GM23338 (cell line): Measurements from ENCODE around the gene FAM76B. TPM values are rescaled to one million over a fixed set of nuclear protein-coding genes. Genes with fewer than 3 reads are reported as not detected.

ENCODE experiments used
- ATAC-seq: fragments of 200-7000 bp; cut with Tn5 transposase; 3 replicates; pipeline ENCODE4 v1.9.1; 2020
- DNase-seq: peaks from one replicate; pipeline ENCODE4 v3.0.0-alpha.2; 2015; ENCODE audit warnings: low spot score
- H2AFZ ChIP-seq: fragments of 200-600 bp; sonication (generic); 2 replicates; pipeline ENCODE4 v1.8.0; 2016; ENCODE audit warnings: antibody characterized with exemption, mild to moderate bottlenecking, moderate library complexity
- H3F3A ChIP-seq: fragments of 200-600 bp; sonication (generic); replicated peaks from 2 replicates; pipeline ENCODE4 v1.8.0; 2017; ENCODE audit warnings: antibody characterized with exemption, mixed run types, low read depth
- H3K27ac ChIP-seq: fragments of 200-600 bp; sonication (generic); 2 replicates; pipeline ENCODE4 v1.6.1; 2016; ENCODE audit warnings: low read depth
- H3K27me3 ChIP-seq: fragments of 200-600 bp; sonication (generic); 2 replicates; pipeline ENCODE4 v1.8.0; 2016; ENCODE audit warnings: mild to moderate bottlenecking, mixed run types, moderate library complexity; ENCODE audit not compliant: insufficient read depth
- H3K36me3 ChIP-seq: fragments of 200-600 bp; sonication (generic); 2 replicates; pipeline ENCODE4 v1.8.0; 2016; ENCODE audit warnings: mild to moderate bottlenecking; ENCODE audit not compliant: insufficient read depth
- H3K4me1 ChIP-seq: fragments of 200-600 bp; sonication (generic); 2 replicates; pipeline ENCODE4 v1.8.0; 2016; ENCODE audit warnings: mild to moderate bottlenecking, moderate library complexity; ENCODE audit not compliant: insufficient read depth
- H3K4me2 ChIP-seq: fragments of 200-600 bp; sonication (generic); 2 replicates; pipeline ENCODE4 v1.7.1; 2017; ENCODE audit warnings: mixed run types
- H3K4me3 ChIP-seq: fragments of 200-600 bp; sonication (generic); 2 replicates; pipeline ENCODE4 v1.6.1; 2016; ENCODE audit warnings: mixed run types
- H3K79me2 ChIP-seq: fragments of 200-600 bp; sonication (generic); replicated peaks from 2 replicates; pipeline ENCODE4 v1.8.0; 2017; ENCODE audit warnings: mild to moderate bottlenecking; ENCODE audit not compliant: insufficient read depth
- H3K9me2 ChIP-seq: fragments of 200-600 bp; sonication (generic); 2 replicates; pipeline ENCODE4 v1.8.0; 2017; ENCODE audit not compliant: insufficient read depth
- H4K20me1 ChIP-seq: fragments of 200-600 bp; sonication (generic); replicated peaks from 2 replicates; pipeline ENCODE4 v1.8.0; 2017; ENCODE audit warnings: mild to moderate bottlenecking; ENCODE audit not compliant: insufficient read depth
- H3K27ac Mint-ChIP-seq: 2 replicates; pipeline ENCODE4 v1.8.0; 2020; ENCODE audit warnings: inconsistent platforms, mild to moderate bottlenecking, moderate library complexity, mixed read lengths
- H3K27me3 Mint-ChIP-seq: 3 replicates; pipeline ENCODE4 v1.8.0; 2022; ENCODE audit warnings: low read depth, mild to moderate bottlenecking, moderate library complexity, mixed read lengths, inconsistent platforms; ENCODE audit not compliant: insufficient read depth, poor library complexity
- H3K36me3 Mint-ChIP-seq: 3 replicates; pipeline ENCODE4 v1.8.0; 2021; ENCODE audit warnings: low read depth, mild to moderate bottlenecking, inconsistent platforms, moderate library complexity, mixed read lengths
- H3K4me1 Mint-ChIP-seq: 3 replicates; pipeline ENCODE4 v1.8.0; 2020; ENCODE audit warnings: mild to moderate bottlenecking, inconsistent platforms, mixed read lengths
- H3K4me3 Mint-ChIP-seq: 3 replicates; pipeline ENCODE4 v1.8.0; 2021; ENCODE audit warnings: moderate library complexity, mild to moderate bottlenecking, inconsistent platforms, mixed read lengths
- H3K9me3 Mint-ChIP-seq: 3 replicates; pipeline ENCODE4 v1.8.0; 2020; ENCODE audit warnings: moderate library complexity, mild to moderate bottlenecking, inconsistent platforms, mixed read lengths
- CREB1 ChIP-seq: fragments of 250-450 bp; sonication (Bioruptor Pico); IDR thresholded peaks from 2 replicates; pipeline ENCODE4 v1.5.0; 2020; ENCODE audit warnings: low read depth, mild to moderate bottlenecking, moderate library complexity
- EZH2phosphoT487 ChIP-seq: fragments of 200-600 bp; sonication (generic); IDR thresholded peaks from one replicate; pipeline ENCODE4 v1.8.1; 2018; ENCODE audit warnings: antibody characterized with exemption; ENCODE audit not compliant: unreplicated experiment
- REST ChIP-seq: IDR thresholded peaks from one replicate; pipeline ENCODE4 v1.6.1; 2018; ENCODE audit warnings: antibody characterized with exemption; ENCODE audit not compliant: unreplicated experiment
- STAT1 ChIP-seq: IDR thresholded peaks from one replicate; pipeline ENCODE4 v1.6.1; 2016; ENCODE audit warnings: antibody characterized with exemption; ENCODE audit not compliant: unreplicated experiment
- ZNF114 ChIP-seq: fragments of 250-450 bp; sonication (Bioruptor Pico); IDR thresholded peaks from 2 replicates; pipeline ENCODE4 v1.5.0; 2020; ENCODE audit warnings: mild to moderate bottlenecking, moderate library complexity
- polyA plus RNA-seq: library from polyadenylated mRNA; unstranded; fragments of >200 nt; fragmentation: Nextera tagmentation; extraction: Ambion mirVana; gene quantifications from 2 replicates; pipeline ENCODE4 v1.2.1, GENCODE V29; 2016
- total RNA-seq: library from RNA; depleted of rRNA; stranded (reverse); fragments of >200 nt; shearing (Covaris generic); gene quantifications from 2 replicates; pipeline ENCODE4 v1.2.3, GENCODE V29; 2014
- TF ChIP-seq, protein P1 (sequence below): fragments of 250-450 bp; sonication (Bioruptor Pico); IDR thresholded peaks from 2 replicates; pipeline ENCODE4 v1.5.0; 2020; ENCODE audit warnings: mild to moderate bottlenecking, moderate library complexity

Gene FAM76B
- total and polyA plus RNA-seq, 2 experiments from 2014 or later = 21.1 to 37.9 TPM

DNA sequence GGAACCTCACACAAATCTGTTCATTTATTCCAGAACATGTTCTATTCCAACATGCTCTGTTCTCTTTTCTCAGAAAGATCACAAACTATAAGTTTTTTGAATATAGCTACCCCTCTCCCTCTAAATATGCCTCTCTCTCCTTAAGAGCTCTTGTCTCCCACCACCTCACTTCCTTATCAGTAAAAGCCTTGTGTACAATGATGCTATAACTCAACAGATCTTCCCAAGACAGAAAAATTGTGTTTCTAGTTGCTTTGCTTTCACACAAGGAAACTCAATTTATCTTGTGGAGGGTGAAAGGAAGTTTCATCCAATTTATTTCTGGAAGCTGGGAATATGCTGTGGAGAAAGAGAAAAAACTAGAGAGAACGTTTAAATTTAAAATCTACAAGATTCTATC, 64.4 kb downstream of the FAM76B start:
- ATAC-seq (no peak), DNase-seq (no peak)
- Histone ChIP-seq H4K20me1 (no peaks in the 10 kb centered on the region), H3K79me2 (no peaks in the 10 kb centered on the region), H3K27me3 (no peaks in the 10 kb centered on the region), H3F3A (no peaks in the 10 kb centered on the region), H3K27ac (no peak overlapping the region), H3K4me3 (no peak overlapping the region), H3K9me2 (no peaks in the 10 kb centered on the region), H3K4me1 (no peaks in the 10 kb centered on the region), H3K36me3 (no peaks in the 10 kb centered on the region), H3K4me2 (no peak overlapping the region), H2AFZ (no peak overlapping the region)
- H3K4me3 Mint-ChIP-seq = no peak overlapping the region
- no peaks in the 10 kb centered on the region for H3K4me1 Mint-ChIP-seq
- no peaks in the 10 kb centered on the region; the same call in 2 of the 3 replicates for H3K9me3 Mint-ChIP-seq
- no peaks in the 10 kb centered on the region for H3K27me3 Mint-ChIP-seq
- TF ChIP-seq CREB1 = no peak
- TF ChIP-seq ZNF114 (CRISPR knock-in tag) = no peak
- TF ChIP-seq, protein P1, sequence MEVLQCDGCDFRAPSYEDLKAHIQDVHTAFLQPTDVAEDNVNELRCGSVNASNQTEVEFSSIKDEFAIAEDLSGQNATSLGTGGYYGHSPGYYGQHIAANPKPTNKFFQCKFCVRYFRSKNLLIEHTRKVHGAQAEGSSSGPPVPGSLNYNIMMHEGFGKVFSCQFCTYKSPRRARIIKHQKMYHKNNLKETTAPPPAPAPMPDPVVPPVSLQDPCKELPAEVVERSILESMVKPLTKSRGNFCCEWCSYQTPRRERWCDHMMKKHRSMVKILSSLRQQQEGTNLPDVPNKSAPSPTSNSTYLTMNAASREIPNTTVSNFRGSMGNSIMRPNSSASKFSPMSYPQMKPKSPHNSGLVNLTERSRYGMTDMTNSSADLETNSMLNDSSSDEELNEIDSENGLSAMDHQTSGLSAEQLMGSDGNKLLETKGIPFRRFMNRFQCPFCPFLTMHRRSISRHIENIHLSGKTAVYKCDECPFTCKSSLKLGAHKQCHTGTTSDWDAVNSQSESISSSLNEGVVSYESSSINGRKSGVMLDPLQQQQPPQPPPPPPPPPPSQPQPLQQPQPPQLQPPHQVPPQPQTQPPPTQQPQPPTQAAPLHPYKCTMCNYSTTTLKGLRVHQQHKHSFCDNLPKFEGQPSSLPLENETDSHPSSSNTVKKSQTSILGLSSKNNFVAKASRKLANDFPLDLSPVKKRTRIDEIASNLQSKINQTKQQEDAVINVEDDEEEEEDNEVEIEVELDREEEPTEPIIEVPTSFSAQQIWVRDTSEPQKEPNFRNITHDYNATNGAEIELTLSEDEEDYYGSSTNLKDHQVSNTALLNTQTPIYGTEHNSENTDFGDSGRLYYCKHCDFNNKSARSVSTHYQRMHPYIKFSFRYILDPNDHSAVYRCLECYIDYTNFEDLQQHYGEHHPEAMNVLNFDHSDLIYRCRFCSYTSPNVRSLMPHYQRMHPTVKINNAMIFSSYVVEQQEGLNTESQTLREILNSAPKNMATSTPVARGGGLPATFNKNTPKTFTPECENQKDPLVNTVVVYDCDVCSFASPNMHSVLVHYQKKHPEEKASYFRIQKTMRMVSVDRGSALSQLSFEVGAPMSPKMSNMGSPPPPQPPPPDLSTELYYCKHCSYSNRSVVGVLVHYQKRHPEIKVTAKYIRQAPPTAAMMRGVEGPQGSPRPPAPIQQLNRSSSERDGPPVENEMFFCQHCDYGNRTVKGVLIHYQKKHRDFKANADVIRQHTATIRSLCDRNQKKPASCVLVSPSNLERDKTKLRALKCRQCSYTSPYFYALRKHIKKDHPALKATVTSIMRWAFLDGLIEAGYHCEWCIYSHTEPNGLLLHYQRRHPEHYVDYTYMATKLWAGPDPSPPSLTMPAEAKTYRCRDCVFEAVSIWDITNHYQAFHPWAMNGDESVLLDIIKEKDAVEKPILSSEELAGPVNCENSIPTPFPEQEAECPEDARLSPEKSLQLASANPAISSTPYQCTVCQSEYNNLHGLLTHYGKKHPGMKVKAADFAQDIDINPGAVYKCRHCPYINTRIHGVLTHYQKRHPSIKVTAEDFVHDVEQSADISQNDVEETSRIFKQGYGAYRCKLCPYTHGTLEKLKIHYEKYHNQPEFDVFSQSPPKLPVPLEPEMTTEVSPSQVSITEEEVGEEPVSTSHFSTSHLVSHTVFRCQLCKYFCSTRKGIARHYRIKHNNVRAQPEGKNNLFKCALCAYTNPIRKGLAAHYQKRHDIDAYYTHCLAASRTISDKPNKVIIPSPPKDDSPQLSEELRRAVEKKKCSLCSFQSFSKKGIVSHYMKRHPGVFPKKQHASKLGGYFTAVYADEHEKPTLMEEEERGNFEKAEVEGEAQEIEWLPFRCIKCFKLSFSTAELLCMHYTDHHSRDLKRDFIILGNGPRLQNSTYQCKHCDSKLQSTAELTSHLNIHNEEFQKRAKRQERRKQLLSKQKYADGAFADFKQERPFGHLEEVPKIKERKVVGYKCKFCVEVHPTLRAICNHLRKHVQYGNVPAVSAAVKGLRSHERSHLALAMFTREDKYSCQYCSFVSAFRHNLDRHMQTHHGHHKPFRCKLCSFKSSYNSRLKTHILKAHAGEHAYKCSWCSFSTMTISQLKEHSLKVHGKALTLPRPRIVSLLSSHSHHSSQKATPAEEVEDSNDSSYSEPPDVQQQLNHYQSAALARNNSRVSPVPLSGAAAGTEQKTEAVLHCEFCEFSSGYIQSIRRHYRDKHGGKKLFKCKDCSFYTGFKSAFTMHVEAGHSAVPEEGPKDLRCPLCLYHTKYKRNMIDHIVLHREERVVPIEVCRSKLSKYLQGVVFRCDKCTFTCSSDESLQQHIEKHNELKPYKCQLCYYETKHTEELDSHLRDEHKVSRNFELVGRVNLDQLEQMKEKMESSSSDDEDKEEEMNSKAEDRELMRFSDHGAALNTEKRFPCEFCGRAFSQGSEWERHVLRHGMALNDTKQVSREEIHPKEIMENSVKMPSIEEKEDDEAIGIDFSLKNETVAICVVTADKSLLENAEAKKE (CRISPR knock-in tag) = no peak
- no peak for TF ChIP-seq STAT1
- no peak for TF ChIP-seq EZH2phosphoT487
- H3K27ac Mint-ChIP-seq = no peak overlapping the region
- no peaks in the 10 kb centered on the region for H3K36me3 Mint-ChIP-seq

DNA sequence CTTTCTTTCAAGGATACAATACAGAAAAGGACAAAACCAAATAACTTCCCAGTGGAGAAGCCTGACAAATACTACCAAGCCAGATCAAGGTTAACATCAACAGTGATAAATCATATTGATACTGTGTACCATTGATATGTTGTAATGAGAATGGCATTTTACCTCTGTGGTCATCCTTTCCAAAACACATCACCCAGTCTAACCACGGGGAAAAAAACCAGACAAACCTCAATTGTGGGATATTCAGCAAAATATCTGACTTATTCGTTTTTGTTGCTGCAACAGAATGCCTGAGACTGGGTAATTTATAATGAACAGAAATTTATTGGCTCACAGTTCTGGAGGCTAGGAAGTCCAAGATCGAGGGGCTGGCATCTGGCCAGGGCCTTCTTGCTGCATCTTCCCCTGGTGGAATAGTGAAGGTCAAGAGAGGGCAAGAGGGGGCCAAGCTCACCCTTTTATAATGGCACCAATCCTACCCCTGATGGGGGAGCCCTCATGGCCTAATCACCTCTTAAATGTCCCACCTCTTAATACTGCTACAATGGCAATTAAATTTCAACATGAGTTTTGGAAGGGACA, 66.1 kb downstream of the FAM76B start:
- no peaks in the 10 kb centered on the region for H3K9me2 ChIP-seq
- H3K27ac ChIP-seq = no peak overlapping the region
- no peak overlapping the region for H3K4me3 ChIP-seq
- DNase-seq (no peak), ATAC-seq (no peak)
- no peaks in the 10 kb centered on the region for H3K79me2 ChIP-seq
- Mint-ChIP-seq H3K27ac (no peak overlapping the region), H3K9me3 (no peaks in the 10 kb centered on the region; the same call in 2 of the 3 replicates), H3K36me3 (no peaks in the 10 kb centered on the region), H3K4me3 (no peak overlapping the region), H3K4me1 (no peaks in the 10 kb centered on the region), H3K27me3 (no peaks in the 10 kb centered on the region)
- no peaks in the 10 kb centered on the region for H4K20me1 ChIP-seq
- H2AFZ ChIP-seq = no peak overlapping the region
- no peaks in the 10 kb centered on the region for H3K27me3 ChIP-seq
- no peaks in the 10 kb centered on the region for H3K36me3 ChIP-seq
- H3K4me1 ChIP-seq = no peaks in the 10 kb centered on the region
- H3F3A ChIP-seq = no peaks in the 10 kb centered on the region
- H3K4me2 ChIP-seq = no peak overlapping the region
- no peak for TF ChIP-seq REST
